IMR-90 (cell line): Measurements from ENCODE around the gene FGD3.

ENCODE experiments used
- CTCF ChIP-seq: conservative IDR thresholded peaks from 2 replicates; pipeline ENCODE4 v1.5.1; 2012; ENCODE audit warnings: mild to moderate bottlenecking, low read depth, low read length, improper control_type of control experiment
- FOS ChIP-seq: fragments of 150-350 bp; IDR thresholded peaks from 2 replicates; pipeline ENCODE4 v1.6.1; 2016; ENCODE audit warnings: low read depth, low read length
- MAFK ChIP-seq: IDR thresholded peaks from 2 replicates; pipeline ENCODE4 v1.6.1; 2012; ENCODE audit warnings: low read depth, low read length, improper control_type of control experiment
- USF2 ChIP-seq: fragments of 150-350 bp; IDR thresholded peaks from 2 replicates; pipeline ENCODE4 v1.6.1; 2017; ENCODE audit warnings: mild to moderate bottlenecking, antibody characterized with exemption, low read length, low read depth

GRCh38 chr9:93040409-93040808 is 93.1 kb downstream of the FGD3 start:
- TF ChIP-seq FOS (no peak), USF2 (no peak), CTCF (no peak), MAFK (no peak)
